Nephron progenitor cell (in vitro differentiated cells): Measurements from ENCODE around the gene AHSA1.

Source experiments
- DNase-seq: peaks from one replicate; pipeline ENCODE4 v3.0.0; 2021
- H3K27ac Mint-ChIP-seq: 2 replicates; pipeline ENCODE4 v1.8.0; 2021; ENCODE audit warnings: mild to moderate bottlenecking, moderate library complexity, mixed read lengths
- H3K27me3 Mint-ChIP-seq: 2 replicates; pipeline ENCODE4 v1.8.0; 2021; ENCODE audit warnings: mild to moderate bottlenecking, low read depth, mixed read lengths; ENCODE audit not compliant: poor library complexity
- H3K36me3 Mint-ChIP-seq: 2 replicates; pipeline ENCODE4 v1.8.0; 2021; ENCODE audit warnings: low read depth, mixed read lengths
- H3K4me1 Mint-ChIP-seq: 2 replicates; pipeline ENCODE4 v1.8.0; 2021; ENCODE audit warnings: mixed read lengths
- H3K4me3 Mint-ChIP-seq: 2 replicates; pipeline ENCODE4 v1.8.0; 2021; ENCODE audit warnings: mild to moderate bottlenecking, moderate library complexity, mixed read lengths
- H3K9me3 Mint-ChIP-seq: 2 replicates; pipeline ENCODE4 v1.8.0; 2021; ENCODE audit warnings: mild to moderate bottlenecking, moderate library complexity, mixed read lengths
- TF ChIP-seq, protein P1 (sequence below): fragments of 200-600 bp; sonication (generic); IDR thresholded peaks from 2 replicates; pipeline ENCODE4 v1.5.0; 2021; ENCODE audit warnings: antibody characterized with exemption

AHSA1 gene

GRCh38 chr14:77491056-77491455, 33.2 kb downstream of the AHSA1 start:
- no peak for DNase-seq
- TF ChIP-seq, protein P1, sequence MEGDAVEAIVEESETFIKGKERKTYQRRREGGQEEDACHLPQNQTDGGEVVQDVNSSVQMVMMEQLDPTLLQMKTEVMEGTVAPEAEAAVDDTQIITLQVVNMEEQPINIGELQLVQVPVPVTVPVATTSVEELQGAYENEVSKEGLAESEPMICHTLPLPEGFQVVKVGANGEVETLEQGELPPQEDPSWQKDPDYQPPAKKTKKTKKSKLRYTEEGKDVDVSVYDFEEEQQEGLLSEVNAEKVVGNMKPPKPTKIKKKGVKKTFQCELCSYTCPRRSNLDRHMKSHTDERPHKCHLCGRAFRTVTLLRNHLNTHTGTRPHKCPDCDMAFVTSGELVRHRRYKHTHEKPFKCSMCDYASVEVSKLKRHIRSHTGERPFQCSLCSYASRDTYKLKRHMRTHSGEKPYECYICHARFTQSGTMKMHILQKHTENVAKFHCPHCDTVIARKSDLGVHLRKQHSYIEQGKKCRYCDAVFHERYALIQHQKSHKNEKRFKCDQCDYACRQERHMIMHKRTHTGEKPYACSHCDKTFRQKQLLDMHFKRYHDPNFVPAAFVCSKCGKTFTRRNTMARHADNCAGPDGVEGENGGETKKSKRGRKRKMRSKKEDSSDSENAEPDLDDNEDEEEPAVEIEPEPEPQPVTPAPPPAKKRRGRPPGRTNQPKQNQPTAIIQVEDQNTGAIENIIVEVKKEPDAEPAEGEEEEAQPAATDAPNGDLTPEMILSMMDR, result no peak
- peaks cover 10% of the 10 kb centered on the region for H3K4me1 Mint-ChIP-seq
- no peak overlapping the region for H3K27ac Mint-ChIP-seq
- H3K27me3 Mint-ChIP-seq, result peaks cover 11% of the 10 kb centered on the region
- H3K4me3 Mint-ChIP-seq, result no peak overlapping the region
- H3K9me3 Mint-ChIP-seq, result no peaks in the 10 kb centered on the region
- H3K36me3 Mint-ChIP-seq, result no peaks in the 10 kb centered on the region

DNA sequence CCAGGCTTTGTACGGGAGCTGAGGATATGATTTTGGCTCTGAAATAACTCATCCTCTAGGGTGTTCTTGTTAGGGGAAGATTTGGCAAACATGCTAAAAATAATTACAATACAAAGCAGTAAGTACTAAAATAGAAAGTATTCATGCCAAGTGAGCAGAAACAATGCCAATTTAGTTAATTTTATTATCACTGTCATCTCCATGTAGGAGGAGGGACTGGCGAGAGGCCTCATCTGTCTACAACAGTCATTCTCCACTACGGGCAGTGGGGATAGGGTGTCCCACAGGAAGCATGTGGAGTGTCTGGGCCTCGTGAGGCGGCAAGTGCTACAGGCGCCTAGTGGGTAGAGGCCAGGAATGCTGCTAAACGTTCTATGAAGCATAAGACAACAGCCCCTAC, 37.4 kb downstream of the AHSA1 start:
- H3K27ac Mint-ChIP-seq, result no peak overlapping the region
- H3K36me3 Mint-ChIP-seq, result no peaks in the 10 kb centered on the region
- H3K27me3 Mint-ChIP-seq, result peaks cover 42% of the 10 kb centered on the region
- DNase-seq, result no peak
- H3K9me3 Mint-ChIP-seq, result peaks cover 3% of the 10 kb centered on the region
- no peak overlapping the region for H3K4me3 Mint-ChIP-seq
- TF ChIP-seq, protein P1, result no peak
- peaks cover 8% of the 10 kb centered on the region for H3K4me1 Mint-ChIP-seq

DNA sequence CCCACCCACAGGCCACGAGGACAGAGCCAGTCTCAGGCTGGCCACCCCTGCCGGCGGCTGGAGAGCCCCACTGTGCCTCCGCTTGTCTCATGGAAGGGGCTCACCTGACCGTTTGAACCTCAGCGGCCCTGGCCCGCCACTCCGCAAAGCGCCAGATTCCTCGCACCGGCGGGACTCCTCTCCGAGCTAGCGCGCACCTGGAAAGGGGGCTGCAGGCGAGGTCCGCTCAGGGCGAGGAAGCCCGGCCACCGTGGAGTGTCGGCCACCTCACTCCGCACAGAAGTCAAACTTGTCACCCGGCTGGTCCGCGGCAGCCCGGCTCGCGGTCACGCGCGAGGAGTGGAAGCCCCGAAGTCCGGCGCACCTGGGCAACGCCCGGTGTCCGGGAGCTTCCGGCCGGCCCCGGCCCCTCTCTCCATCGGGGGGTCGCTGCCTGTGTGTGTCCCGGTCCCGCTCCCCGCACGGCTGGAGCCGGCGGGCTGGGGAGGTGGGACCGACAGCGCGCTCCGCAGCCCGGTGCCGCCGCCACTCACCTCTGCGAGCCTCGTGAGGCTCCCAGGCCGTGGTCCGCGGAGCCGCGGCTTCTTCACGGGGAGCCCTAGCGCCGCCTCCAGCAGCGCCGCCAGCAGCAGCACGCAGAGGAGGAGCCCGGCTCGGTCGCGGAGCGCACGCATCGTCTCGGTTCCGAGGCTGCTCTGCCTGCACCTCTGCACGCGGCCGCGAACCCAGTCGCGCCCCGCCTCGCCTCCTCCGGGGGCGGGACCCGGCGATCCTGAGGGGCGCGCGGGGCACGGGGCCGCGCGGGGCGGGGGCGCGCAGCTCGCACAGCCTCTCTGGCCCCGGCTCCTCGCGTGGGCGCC, 40.5 kb downstream of the AHSA1 start, which contains the start of gene ISM2:
ISM2 (minus strand) TSS at position 697 of the 860 bp plus-strand sequence; CDS start at position 674, 23 bp downstream.
- H3K4me3 Mint-ChIP-seq, result peak within 1 kb of the TSS; percentile 80
- peaks cover 63% of the 10 kb centered on the region for H3K27me3 Mint-ChIP-seq
- TF ChIP-seq, protein P1, result no peak
- peaks cover 11% of the 10 kb centered on the region for H3K4me1 Mint-ChIP-seq
- no peak within 1 kb of the TSS for H3K27ac Mint-ChIP-seq
- H3K9me3 Mint-ChIP-seq, result peaks cover 8% of the 10 kb centered on the region
- H3K36me3 Mint-ChIP-seq, result peaks cover 4% of the 10 kb centered on the region
- peak; percentile 77 for DNase-seq

DNA sequence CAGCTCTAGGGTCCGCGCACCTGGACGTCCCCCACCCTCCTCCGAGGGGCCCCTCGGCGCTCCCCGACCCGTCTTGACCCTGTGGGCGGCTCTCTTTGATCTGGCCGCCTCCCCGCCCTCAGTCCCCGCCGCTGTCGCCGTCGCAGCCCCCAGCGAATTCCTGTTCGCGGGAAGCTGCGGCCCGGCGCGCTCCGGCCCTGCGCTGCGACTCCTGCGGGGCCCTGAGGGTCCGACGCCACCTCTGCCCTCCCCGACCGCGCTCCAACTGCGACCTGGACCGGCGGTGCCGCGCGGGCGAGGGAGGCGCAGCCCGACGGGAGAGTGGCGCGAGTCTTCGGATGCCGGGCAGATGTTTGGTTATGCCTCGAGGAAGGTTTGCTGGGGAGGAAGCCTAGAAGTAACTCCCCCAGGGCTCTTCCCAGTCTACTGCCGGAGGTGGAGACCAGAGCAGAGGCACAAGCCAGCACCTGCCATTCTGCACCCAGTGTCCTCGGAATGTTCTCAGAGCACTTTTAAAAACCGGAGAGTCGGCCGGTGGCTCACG, 41.2 kb downstream of the AHSA1 start:
- Mint-ChIP-seq H3K4me3 (peak overlapping the region; percentile 78), H3K27ac (no peak overlapping the region), H3K4me1 (peaks cover 11% of the 10 kb centered on the region), H3K36me3 (peaks cover 4% of the 10 kb centered on the region), H3K27me3 (peaks cover 63% of the 10 kb centered on the region), H3K9me3 (peaks cover 13% of the 10 kb centered on the region)
- TF ChIP-seq, protein P1, result no peak
- peak; percentile 67 for DNase-seq

DNA sequence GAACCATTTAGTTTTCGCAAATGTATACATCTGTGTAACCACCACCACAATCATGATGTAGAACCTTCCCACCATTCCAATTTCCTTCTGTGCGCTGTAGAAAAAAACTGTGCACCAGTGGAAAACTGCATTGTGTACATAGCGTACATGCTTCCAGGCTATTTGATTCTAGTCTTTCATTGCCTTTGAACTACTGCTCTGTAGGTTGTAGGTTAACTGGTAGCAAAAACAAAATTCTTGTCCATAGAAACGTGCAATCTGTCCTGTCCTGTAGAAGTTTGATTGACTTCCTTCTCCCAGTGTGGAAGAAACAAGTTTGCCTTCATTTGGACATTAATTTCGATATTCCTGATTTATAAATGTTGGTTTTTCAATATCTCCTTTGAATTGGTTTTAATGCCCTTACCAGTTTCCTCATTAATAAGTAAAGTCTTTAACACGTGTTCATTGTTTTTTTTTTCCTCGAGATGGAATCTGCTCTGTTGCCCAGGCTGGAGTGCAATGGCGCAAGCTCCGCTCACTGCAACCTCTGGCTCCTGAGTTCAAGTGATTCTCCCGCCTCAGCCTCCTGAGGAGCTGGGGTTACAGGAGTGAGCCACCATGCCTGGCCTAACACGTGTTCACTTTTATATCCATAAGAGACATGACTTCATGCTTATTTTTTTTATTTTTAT, 44.4 kb downstream of the AHSA1 start:
- H3K27ac Mint-ChIP-seq, result no peak overlapping the region
- peaks cover 10% of the 10 kb centered on the region for H3K9me3 Mint-ChIP-seq
- TF ChIP-seq, protein P1, result no peak
- H3K4me1 Mint-ChIP-seq, result peaks cover 11% of the 10 kb centered on the region
- peaks cover 46% of the 10 kb centered on the region for H3K27me3 Mint-ChIP-seq
- peaks cover 4% of the 10 kb centered on the region for H3K36me3 Mint-ChIP-seq
- no peak for DNase-seq
- H3K4me3 Mint-ChIP-seq, result no peak overlapping the region
